IMR-90 (cell line): ENCODE data around the gene RIC8B. TPM values are rescaled to one million over a fixed set of nuclear protein-coding genes. Genes with fewer than 3 reads are reported as not detected.

Experiments used
- ATAC-seq: fragments of 200-7000 bp; cut with Tn5 transposase; 2 replicates; pipeline ENCODE4 v1.9.1; 2020; ENCODE audit warnings: low read depth, mild to moderate bottlenecking, moderate library complexity
- BruUV-seq: library from RNA; stranded (reverse); fragments of 400-500 nt; replicated peaks from 2 replicates; lab custom pipeline; 2021; lab: Mats Ljungman, UMichigan
- CTCF ChIA-PET: fragments of 300-600 bp; formaldehyde crosslinking; extraction: SDS; loops from one replicate; lab custom pipeline; 2021; ENCODE audit warnings: antibody characterized with exemption; lab: Yijun Ruan, JAX
- POLR2A ChIA-PET: fragments of 300-600 bp; sonication (Branson Sonifier 250); formaldehyde crosslinking; loops from one replicate; lab custom pipeline; 2022; ENCODE audit warnings: antibody characterized with exemption; ENCODE audit not compliant: unreplicated experiment; lab: Charles Lee
- DNase-seq: peaks from one replicate; pipeline ENCODE4 v3.0.0; 2013
- H2AFZ ChIP-seq: replicated peaks from 2 replicates; pipeline ENCODE3; 2013; ENCODE audit warnings: low read length, mild to moderate bottlenecking; ENCODE audit not compliant: poor library complexity
- H2AK5ac ChIP-seq: 2 replicates; pipeline ENCODE4 v1.6.1; 2013; ENCODE audit warnings: low read depth, low read length, inconsistent platforms
- H2AK9ac ChIP-seq: replicated peaks from 2 replicates; pipeline ENCODE3; 2013; ENCODE audit warnings: mild to moderate bottlenecking, low read depth, low read length, moderate library complexity; ENCODE audit not compliant: poor library complexity
- H2BK120ac ChIP-seq: 2 replicates; pipeline ENCODE4 v1.6.1; 2013; ENCODE audit warnings: low read depth, low read length, inconsistent platforms
- H2BK15ac ChIP-seq: 3 replicates; pipeline ENCODE4 v1.6.1; 2013; ENCODE audit warnings: low read depth, low read length, inconsistent platforms
- H2BK20ac ChIP-seq: 2 replicates; pipeline ENCODE4 v1.6.1; 2013; ENCODE audit warnings: low read depth, mild to moderate bottlenecking, inconsistent platforms, low read length, moderate library complexity
- H2BK5ac ChIP-seq: 2 replicates; pipeline ENCODE4 v1.6.1; 2013; ENCODE audit warnings: mild to moderate bottlenecking, low read depth, low read length, inconsistent platforms; ENCODE audit not compliant: poor library complexity, severe bottlenecking
- H3K14ac ChIP-seq: replicated peaks from 2 replicates; pipeline ENCODE4 v1.6.1; 2013; ENCODE audit warnings: low read depth, low read length, inconsistent platforms
- H3K18ac ChIP-seq: 2 replicates; pipeline ENCODE4 v1.6.1; 2013; ENCODE audit warnings: low read depth, low read length, control low read depth
- H3K23ac ChIP-seq: 2 replicates; pipeline ENCODE4 v1.6.1; 2013; ENCODE audit warnings: low read depth, low read length, inconsistent platforms
- H3K27ac ChIP-seq: 2 replicates; pipeline ENCODE4 v1.5.1; 2013; ENCODE audit warnings: mild to moderate bottlenecking, control low read depth, low read length; ENCODE audit not compliant: insufficient read depth
- H3K27me3 ChIP-seq: 2 replicates; pipeline ENCODE4 v1.6.1; 2013; ENCODE audit warnings: low read length; ENCODE audit not compliant: control insufficient read depth, insufficient read depth
- H3K36me3 ChIP-seq: 2 replicates; pipeline ENCODE4 v1.6.1; 2013; ENCODE audit warnings: low read length, mixed read lengths; ENCODE audit not compliant: control insufficient read depth, insufficient read depth
- H3K4ac ChIP-seq: 2 replicates; pipeline ENCODE4 v1.6.1; 2013; ENCODE audit warnings: low read depth, low read length, inconsistent platforms
- H3K4me1 ChIP-seq: 2 replicates; pipeline ENCODE4 v1.6.1; 2013; ENCODE audit warnings: low read length, mixed read lengths; ENCODE audit not compliant: control insufficient read depth, insufficient read depth
- H3K4me2 ChIP-seq: 2 replicates; pipeline ENCODE4 v1.6.1; 2013; ENCODE audit warnings: low read depth, mild to moderate bottlenecking, control low read depth, low read length, moderate library complexity
- H3K4me3 ChIP-seq: 2 replicates; pipeline ENCODE4 v1.5.1; 2013; ENCODE audit warnings: low read depth, mild to moderate bottlenecking, control low read depth, low read length, moderate library complexity; ENCODE audit not compliant: insufficient read depth
- H3K56ac ChIP-seq: 2 replicates; pipeline ENCODE4 v1.6.1; 2013; ENCODE audit warnings: low read length, inconsistent platforms; ENCODE audit not compliant: insufficient read depth; ENCODE audit errors: extremely low read depth
- H3K79me1 ChIP-seq, 2 experiments: 2 replicates each; pipeline ENCODE4 v1.6.1; 2013; ENCODE audit warnings: low read length in 2 of 2, inconsistent platforms in 1 of 2, low read depth in 1 of 2
- H3K9ac ChIP-seq: 2 replicates; pipeline ENCODE4 v1.6.1; 2013; ENCODE audit warnings: low read depth, low read length, control low read depth
- H3K9me1 ChIP-seq: 2 replicates; pipeline ENCODE4 v1.6.1; 2013; ENCODE audit warnings: low read length, inconsistent platforms; ENCODE audit not compliant: insufficient read depth
- H3K9me3 ChIP-seq: 2 replicates; pipeline ENCODE4 v1.6.1; 2013; ENCODE audit warnings: low read length; ENCODE audit not compliant: control insufficient read depth, insufficient read depth
- H4K20me1 ChIP-seq: 2 replicates; pipeline ENCODE4 v1.6.1; 2013; ENCODE audit warnings: low read length, inconsistent platforms; ENCODE audit not compliant: insufficient read depth
- H4K5ac ChIP-seq: 2 replicates; pipeline ENCODE4 v1.6.1; 2013; ENCODE audit warnings: mild to moderate bottlenecking, low read depth, low read length, control low read depth
- H4K8ac ChIP-seq, 2 experiments: 2 replicates each; pipeline ENCODE4 v1.6.1; 2013; ENCODE audit warnings: low read depth in 2 of 2, low read length in 2 of 2, control low read depth in 1 of 2, inconsistent platforms in 1 of 2
- H4K91ac ChIP-seq: 2 replicates; pipeline ENCODE4 v1.6.1; 2013; ENCODE audit warnings: low read depth, low read length, inconsistent platforms; ENCODE audit not compliant: insufficient read depth
- ELK1 ChIP-seq: fragments of 150-350 bp; IDR thresholded peaks from 2 replicates; pipeline ENCODE4 v1.6.1; 2016; ENCODE audit warnings: low read depth, mild to moderate bottlenecking, low read length, moderate library complexity, borderline replicate concordance
- WGBS, 2 experiments: methylation state at CpG; one replicate each; pipeline versions ENCODE4 v1.1.5 to v1.1.7; 2013; ENCODE audit warnings: missing lambda C conversion rate in 2 of 2; ENCODE audit not compliant: insufficient read length in 1 of 2; ENCODE audit errors: extremely low coverage in 2 of 2; 5-methylcytosine and 5-hydroxymethylcytosine counted together
- dilution Hi-C: fragments of 300-500 bp; cut with HindIII; formaldehyde crosslinking; loops from one replicate; pipeline ENCODE4 v1.14.3; 2018; ENCODE audit warnings: low sequenced_read_pairs; ENCODE audit not compliant: unreplicated experiment
- in situ Hi-C: fragments of 300-500 bp; cut with MboI; formaldehyde crosslinking; loops from 3 replicates; pipeline ENCODE4 v1.14.3; 2019; ENCODE audit warnings: low sequenced_read_pairs, inconsistent platforms, mixed read lengths
- intact Hi-C: fragments of 100-400 bp; cut with micrococcal nuclease; formaldehyde crosslinking; loops from 2 replicates; pipeline ENCODE4 v1.10.0; 2022
- polyA plus RNA-seq, 3 experiments: library from polyadenylated mRNA; depleted of rRNA; stranded (reverse); fragments of >200 nt; gene quantifications; 2 replicates each; pipeline ENCODE4 v1.2.3, GENCODE V29; 2012; ENCODE audit warnings: low replicate concordance in 1 of 3
- total RNA-seq: library from RNA; depleted of rRNA; stranded (reverse); fragments of >200 nt; gene quantifications from 2 replicates; pipeline ENCODE4 v1.2.3, GENCODE V29; 2012

The RIC8B gene
- total and polyA plus RNA-seq, 2 of the 4 experiments (the other 2 are of a cell fraction), result 5.5 to 19.5 TPM

GRCh38 chr12:106837782-106838181, 63.3 kb downstream of the RIC8B start:
- Histone ChIP-seq H3K36me3 (no peaks in the 10 kb centered on the region), H2BK5ac (no peak overlapping the region), H2AFZ (no peak overlapping the region), H3K23ac (no peak overlapping the region), H3K56ac (no peak overlapping the region), H2AK9ac (no peak overlapping the region), H4K20me1 (no peaks in the 10 kb centered on the region; the same call in 1 of the 2 replicates), H3K27me3 (no peaks in the 10 kb centered on the region), H2BK15ac (no peak overlapping the region), H3K9me3 (no peaks in the 10 kb centered on the region), H3K4ac (no peak overlapping the region), H4K8ac (no peak overlapping the region), H3K79me1 (peaks cover 0 to 3% of the 10 kb centered on the region in 2 experiments; a peak in 1 of 4 replicates), H3K27ac (no peak overlapping the region), H4K91ac (no peak overlapping the region), H2BK120ac (no peak overlapping the region), H3K9ac (no peak overlapping the region), H4K5ac (no peak overlapping the region), H3K18ac (no peak overlapping the region), H3K4me1 (peaks cover 5% of the 10 kb centered on the region), H2AK5ac (no peak overlapping the region), H3K9me1 (0 out of 2 replicates have a peak, but pooled peaks cover 3% of the 10 kb centered on the region), H3K4me3 (no peak overlapping the region), H3K4me2 (no peak overlapping the region), H2BK20ac (no peak overlapping the region), H3K14ac (no peak overlapping the region)
- dilution Hi-C loops (no loop called here), intact Hi-C loops (no loop called here), in situ Hi-C loops (no loop called here)
- ChIA-PET CTCF (no interaction called here), POLR2A (no interaction called here)
- BruUV-seq, result no TSS peak
- no peak for ATAC-seq
- no peak for DNase-seq
- WGBS, 2 experiments, result no CpG with 5 or more reads among the region's 8 CpGs
- TF ChIP-seq ELK1, result no peak
